GM12891 (cell line): ENCODE data around the gene UGT1A7.

ENCODE experiments used
- DNase-seq: peaks from one replicate; pipeline ENCODE4 v3.0.0; 2011; ENCODE audit warnings: low spot score; ENCODE audit not compliant: insufficient read length
- FAIRE-seq: peaks from 2 replicates; lab custom pipeline; 2011; peaks lifted over from hg19 to GRCh38; lab: Jason Lieb, UNC
- PAX5 ChIP-seq: IDR thresholded peaks from 2 replicates; pipeline ENCODE4 v1.6.1; 2011; ENCODE audit warnings: low read length, moderate library complexity, mild to moderate bottlenecking; ENCODE audit not compliant: insufficient read depth, severe bottlenecking
- POLR2A ChIP-seq: IDR thresholded peaks from 2 replicates; pipeline ENCODE4 v1.6.1; 2011; ENCODE audit warnings: low read depth, low read length, control low read depth
- POLR2AphosphoS5 ChIP-seq: IDR thresholded peaks from 2 replicates; pipeline ENCODE4 v1.6.1; 2011; ENCODE audit warnings: low read depth, low read length, control low read depth
- POU2F2 ChIP-seq: IDR thresholded peaks from 2 replicates; pipeline ENCODE4 v1.6.1; 2011; ENCODE audit warnings: low read depth, mild to moderate bottlenecking, control low read depth, low read length, moderate library complexity
- SPI1 ChIP-seq: IDR thresholded peaks from 2 replicates; pipeline ENCODE4 v1.6.1; 2011; ENCODE audit warnings: low read depth, low read length, control low read depth
- TAF1 ChIP-seq: IDR thresholded peaks from 2 replicates; pipeline ENCODE4 v1.6.1; 2011; ENCODE audit warnings: low read depth, low read length, control low read depth

The UGT1A7 gene

DNA sequence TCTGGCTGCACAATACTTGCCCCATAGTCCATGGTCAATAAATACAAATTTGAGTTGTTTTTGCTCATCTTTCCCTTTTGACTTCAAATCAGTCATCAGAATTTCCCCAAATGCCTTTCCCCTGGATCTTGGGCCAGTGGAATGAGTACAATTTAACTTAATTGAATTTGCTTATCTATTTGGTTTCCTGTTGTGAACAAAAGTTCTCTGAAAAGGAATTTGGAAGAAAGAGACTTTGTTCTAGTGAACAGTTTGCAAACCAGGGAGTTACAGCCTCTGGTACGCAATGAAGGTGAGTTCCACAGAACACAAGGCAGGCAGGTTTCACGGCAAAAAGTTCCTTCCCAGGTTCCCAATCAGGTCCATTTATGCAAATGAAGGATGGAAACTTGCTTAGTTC lies 77.1 kb downstream of the UGT1A7 start:
- DNase-seq (no peak), FAIRE-seq (no peak)
- TF ChIP-seq POLR2AphosphoS5 (no peak), PAX5 (no peak), POU2F2 (no peak), TAF1 (no peak), SPI1 (no peak), POLR2A (no peak)

DNA sequence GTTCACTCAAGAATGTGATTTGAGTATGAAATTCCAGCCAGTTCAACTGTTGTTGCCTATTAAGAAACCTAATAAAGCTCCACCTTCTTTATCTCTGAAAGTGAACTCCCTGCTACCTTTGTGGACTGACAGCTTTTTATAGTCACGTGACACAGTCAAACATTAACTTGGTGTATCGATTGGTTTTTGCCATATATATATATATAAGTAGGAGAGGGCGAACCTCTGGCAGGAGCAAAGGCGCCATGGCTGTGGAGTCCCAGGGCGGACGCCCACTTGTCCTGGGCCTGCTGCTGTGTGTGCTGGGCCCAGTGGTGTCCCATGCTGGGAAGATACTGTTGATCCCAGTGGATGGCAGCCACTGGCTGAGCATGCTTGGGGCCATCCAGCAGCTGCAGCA lies 78.3 kb downstream of the UGT1A7 start, which contains the start of gene UGT1A1:
UGT1A1 (plus strand) TSS at position 228 of the 400 bp plus-strand sequence; CDS start at position 246, 18 bp downstream.
- FAIRE-seq, result no peak

GRCh38 chr2:233761040-233761769 lies 79.5 kb downstream of the UGT1A7 start:
- TF ChIP-seq POLR2AphosphoS5, result no peak
- FAIRE-seq, result no peak
- no peak for DNase-seq

More for the DNA sequence above, 78.3 kb downstream of the UGT1A7 start, which contains the start of gene UGT1A1:
- DNase-seq, result no peak
- TF ChIP-seq POU2F2, result no peak
- TF ChIP-seq POLR2AphosphoS5, result no peak
- TF ChIP-seq PAX5, result no peak
- TF ChIP-seq SPI1, result no peak

GRCh38 chr2:233764264-233764663 lies 82.6 kb downstream of the UGT1A7 start:
- no peak for DNase-seq
- FAIRE-seq, result no peak
- TF ChIP-seq TAF1 (no peak), POLR2A (no peak), SPI1 (no peak), PAX5 (no peak), POLR2AphosphoS5 (no peak), POU2F2 (no peak)

DNA sequence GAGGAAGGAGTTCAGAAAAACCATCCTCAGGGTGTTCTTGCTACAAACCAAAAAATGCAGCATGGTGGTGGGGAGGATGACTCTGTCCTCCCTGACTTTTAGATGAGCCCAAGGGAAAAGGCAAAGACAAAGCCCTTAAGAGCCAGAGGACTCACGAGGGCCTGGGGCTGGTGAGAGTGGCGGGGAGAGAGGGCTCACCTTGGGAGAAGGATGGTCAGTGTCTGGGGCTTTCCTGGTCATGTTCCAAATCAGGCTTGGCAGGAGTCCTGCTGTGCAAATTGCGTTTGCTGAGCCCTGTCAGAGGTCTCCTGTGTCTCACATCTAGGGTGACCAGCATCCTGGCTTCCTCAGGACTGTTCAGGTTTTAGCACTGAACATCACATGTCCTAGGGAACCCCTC lies 83.1 kb downstream of the UGT1A7 start:
- TF ChIP-seq POU2F2 (no peak), TAF1 (no peak), SPI1 (no peak), POLR2AphosphoS5 (no peak), POLR2A (no peak), PAX5 (no peak)
- DNase-seq, result no peak
- no peak for FAIRE-seq

- TF ChIP-seq POLR2AphosphoS5, result no peak
- no peak for TF ChIP-seq SPI1
- no peak for TF ChIP-seq TAF1
- no peak for TF ChIP-seq POLR2A
- no peak for TF ChIP-seq PAX5
- no peak for TF ChIP-seq POU2F2
- FAIRE-seq (no peak), DNase-seq (no peak)
Measured at GRCh38 chr2:233766416-233766815, 84.7 kb downstream of the UGT1A7 start.

DNA sequence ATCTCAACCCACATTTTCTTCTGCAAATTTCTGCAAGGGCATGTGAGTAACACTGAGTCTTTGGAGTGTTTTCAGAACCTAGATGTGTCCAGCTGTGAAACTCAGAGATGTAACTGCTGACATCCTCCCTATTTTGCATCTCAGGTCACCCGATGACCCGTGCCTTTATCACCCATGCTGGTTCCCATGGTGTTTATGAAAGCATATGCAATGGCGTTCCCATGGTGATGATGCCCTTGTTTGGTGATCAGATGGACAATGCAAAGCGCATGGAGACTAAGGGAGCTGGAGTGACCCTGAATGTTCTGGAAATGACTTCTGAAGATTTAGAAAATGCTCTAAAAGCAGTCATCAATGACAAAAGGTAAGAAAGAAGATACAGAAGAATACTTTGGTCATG lies 86.4 kb downstream of the UGT1A7 start:
- TF ChIP-seq POLR2A (no peak), POLR2AphosphoS5 (no peak), POU2F2 (no peak), TAF1 (no peak)
- FAIRE-seq (no peak), DNase-seq (no peak)

DNA sequence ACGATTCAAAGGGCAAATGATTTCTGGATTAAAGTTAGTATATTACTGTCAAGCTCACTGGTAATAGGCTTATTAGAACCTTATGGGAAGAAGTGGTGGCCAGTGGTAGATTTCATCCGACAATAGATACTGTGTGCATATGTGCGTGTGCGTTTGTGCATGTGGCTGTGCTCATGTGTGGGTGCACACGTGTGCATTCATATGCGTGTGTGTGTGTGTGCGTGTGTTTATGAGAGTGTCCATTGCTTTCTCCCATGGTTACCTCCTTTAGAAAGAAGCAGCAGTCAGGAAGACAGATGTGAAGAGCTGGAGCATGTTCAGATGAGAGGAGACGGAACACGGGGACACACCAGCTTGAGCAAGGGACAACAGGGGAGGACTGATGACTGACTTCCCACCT lies 87.6 kb downstream of the UGT1A7 start:
- DNase-seq, result no peak
- TF ChIP-seq PAX5 (no peak), POLR2A (no peak), SPI1 (no peak), POU2F2 (no peak), POLR2AphosphoS5 (no peak), TAF1 (no peak)
- FAIRE-seq, result no peak

- TF ChIP-seq POLR2A, result no peak
- TF ChIP-seq TAF1, result no peak
- no peak for TF ChIP-seq POLR2AphosphoS5
- TF ChIP-seq PAX5, result no peak
- TF ChIP-seq POU2F2, result no peak
- TF ChIP-seq SPI1, result no peak
- no peak for DNase-seq
- no peak for FAIRE-seq
Measured at GRCh38 chr2:233772153-233772552, 90.5 kb downstream of the UGT1A7 start.

DNA sequence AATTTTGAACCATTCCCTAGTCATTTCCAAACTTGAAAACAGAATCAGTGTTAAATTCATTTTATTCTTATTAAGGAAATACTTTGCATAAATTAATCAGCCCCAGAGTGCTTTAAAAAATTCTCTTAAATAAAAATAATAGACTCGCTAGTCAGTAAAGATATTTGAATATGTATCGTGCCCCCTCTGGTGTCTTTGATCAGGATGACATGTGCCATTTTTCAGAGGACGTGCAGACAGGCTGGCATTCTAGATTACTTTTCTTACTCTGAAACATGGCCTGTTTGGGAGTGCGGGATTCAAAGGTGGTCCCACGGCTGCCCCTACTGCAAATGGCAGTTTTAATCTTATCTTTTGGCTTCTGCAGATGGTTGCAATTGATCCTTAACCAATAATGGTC lies 90.9 kb downstream of the UGT1A7 start:
- no peak for TF ChIP-seq TAF1
- no peak for TF ChIP-seq SPI1
- TF ChIP-seq PAX5, result no peak
- no peak for TF ChIP-seq POLR2A
- TF ChIP-seq POU2F2, result no peak
- TF ChIP-seq POLR2AphosphoS5, result no peak
- no peak for DNase-seq
- FAIRE-seq, result no peak

- DNase-seq (no peak), FAIRE-seq (no peak)
- TF ChIP-seq POLR2AphosphoS5, result no peak
- TF ChIP-seq POU2F2, result no peak
- no peak for TF ChIP-seq PAX5
- no peak for TF ChIP-seq POLR2A
- no peak for TF ChIP-seq SPI1
- no peak for TF ChIP-seq TAF1
Measured at GRCh38 chr2:233773854-233774253, 92.2 kb downstream of the UGT1A7 start.
